G401 (cell line): ENCODE data around the gene SNN. TPM values are rescaled to one million over a fixed set of nuclear protein-coding genes. Genes with fewer than 3 reads are reported as not detected.

Source experiments
- DNase-seq: peaks from one replicate; pipeline ENCODE4 v3.0.0-alpha.2; 2015; ENCODE audit warnings: low spot score
- in situ Hi-C: cut with HindIII; loops from 2 replicates; pipeline ENCODE4 v1.10.0; 2016; ENCODE audit warnings: low sequenced_read_pairs, mixed read lengths
- total RNA-seq: library from RNA; depleted of rRNA; stranded (reverse); fragments of >200 nt; shearing (Covaris generic); gene quantifications from 2 replicates; pipeline ENCODE4 v1.2.3, GENCODE V29; 2014

The SNN gene
- total RNA-seq, 1 experiment from 2014 or later, result 28.1 TPM

DNA sequence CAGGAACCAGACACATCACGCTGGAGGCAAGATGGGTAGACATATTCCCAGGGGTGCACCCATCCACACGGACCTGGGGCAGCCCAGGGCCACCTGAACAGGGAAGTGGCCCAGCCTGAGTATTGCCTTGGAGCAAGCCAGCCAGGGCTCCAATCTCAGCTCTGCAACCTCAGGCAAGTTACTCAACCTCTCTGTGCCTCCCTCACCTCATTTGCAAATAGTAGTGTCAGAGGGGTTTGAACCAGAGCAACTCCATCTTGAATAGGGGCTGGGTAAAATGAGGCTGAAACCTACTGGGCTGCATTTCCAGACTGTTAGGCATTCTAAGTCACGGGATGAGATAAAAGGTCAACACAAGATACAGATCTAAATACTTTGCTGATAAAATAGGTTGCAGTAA lies 35.1 kb upstream of the SNN start:
- in situ Hi-C loops, result no loop called here
- DNase-seq, result no peak

DNA sequence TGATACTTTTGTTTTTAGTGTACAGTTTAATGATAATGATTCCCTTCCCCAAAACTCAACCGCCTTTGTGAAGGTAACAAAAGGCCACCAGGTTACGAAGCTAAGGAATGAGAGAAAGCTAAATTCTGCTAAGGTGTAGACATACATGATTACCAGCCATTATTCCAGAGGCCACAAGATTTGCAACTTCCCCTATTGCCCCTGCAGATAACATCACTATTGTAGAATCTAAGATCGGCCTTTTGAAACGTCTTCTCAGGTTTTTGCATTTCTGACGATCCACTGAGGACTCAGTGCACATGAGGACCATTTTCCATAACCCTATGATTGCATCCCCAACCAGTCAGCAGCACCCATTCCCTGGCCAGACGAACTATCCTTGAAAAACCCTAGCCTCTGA lies 33.9 kb upstream of the SNN start:
- in situ Hi-C loops, result no loop called here
- no peak for DNase-seq

DNA sequence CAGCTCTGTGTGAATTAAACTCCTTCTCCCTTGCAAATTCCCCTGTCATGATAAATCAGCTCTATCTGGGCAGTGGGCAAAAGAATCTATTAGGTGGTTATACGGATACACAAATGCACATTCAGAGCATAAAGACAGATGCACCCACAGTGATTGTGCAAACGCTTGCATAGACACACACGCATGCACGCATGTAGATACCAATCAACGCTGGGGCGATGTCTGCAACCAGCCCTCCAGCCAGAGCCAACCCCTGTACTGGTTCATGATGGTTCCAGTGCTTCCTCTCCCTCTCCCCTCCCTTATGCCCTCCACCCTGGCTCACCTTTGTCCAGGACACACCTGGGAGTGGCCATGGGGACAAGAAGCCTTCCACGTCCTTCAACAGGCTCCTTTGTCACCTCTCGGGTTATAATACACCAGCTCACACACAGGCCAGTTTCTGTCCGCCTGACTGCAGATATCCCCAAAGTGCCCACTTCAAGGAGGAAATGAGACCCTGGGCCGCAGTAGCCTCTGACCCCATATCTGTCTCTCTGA lies 33.1 kb upstream of the SNN start:
- in situ Hi-C loops, result no loop called here
- DNase-seq, result no peak

DNA sequence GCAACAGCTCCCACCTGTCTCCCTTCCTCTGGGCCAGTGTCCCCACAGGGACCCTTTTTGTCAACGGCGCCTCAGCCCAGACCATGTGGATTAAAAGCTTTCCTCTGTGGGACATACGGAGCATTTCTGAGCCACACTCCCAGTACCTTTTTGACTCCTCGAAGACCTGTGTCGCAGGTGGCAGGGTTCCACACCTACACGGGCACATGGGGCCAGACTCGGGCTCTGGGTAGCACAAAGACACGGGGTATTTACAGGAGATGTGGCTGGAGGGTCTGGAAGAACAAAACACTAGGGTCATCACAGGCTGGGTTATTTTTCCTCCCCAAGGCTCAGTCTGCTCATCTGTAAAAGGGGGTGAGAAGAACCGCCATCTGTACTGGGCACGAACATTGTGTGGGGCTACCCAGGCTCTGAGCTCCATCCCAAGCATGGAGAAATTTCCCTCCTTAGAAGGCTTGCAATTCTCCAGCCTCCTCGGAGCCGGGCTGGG lies 32.5 kb upstream of the SNN start:
- in situ Hi-C loops, result no loop called here
- no peak for DNase-seq

DNA sequence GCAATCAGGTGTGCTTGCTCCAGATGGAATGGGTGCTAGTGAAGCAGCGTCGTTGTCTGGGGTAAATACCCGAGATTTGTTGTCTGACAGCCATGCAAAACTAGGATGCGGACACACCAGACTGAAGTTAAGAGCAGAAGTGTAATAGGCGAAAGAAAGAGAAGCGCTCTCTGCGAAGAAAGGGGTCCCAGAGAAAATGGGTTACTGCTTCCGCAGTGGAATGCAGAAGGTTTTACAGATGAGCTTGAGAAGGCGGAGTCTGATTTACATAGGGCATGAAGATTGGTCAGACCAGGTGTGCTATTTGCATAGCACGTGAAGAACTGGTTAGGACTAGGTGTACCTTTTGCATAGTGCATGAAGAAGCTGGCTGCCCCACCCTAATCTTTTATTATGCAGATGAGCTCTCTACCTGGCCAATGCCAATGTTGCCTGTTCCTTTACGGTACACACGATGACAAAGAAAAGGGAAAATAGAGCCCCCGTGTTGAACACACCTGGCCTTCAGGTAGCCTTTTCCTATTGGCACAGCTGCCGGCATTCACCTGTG lies 32.0 kb upstream of the SNN start:
- in situ Hi-C loops, result no loop called here
- no peak for DNase-seq

DNA sequence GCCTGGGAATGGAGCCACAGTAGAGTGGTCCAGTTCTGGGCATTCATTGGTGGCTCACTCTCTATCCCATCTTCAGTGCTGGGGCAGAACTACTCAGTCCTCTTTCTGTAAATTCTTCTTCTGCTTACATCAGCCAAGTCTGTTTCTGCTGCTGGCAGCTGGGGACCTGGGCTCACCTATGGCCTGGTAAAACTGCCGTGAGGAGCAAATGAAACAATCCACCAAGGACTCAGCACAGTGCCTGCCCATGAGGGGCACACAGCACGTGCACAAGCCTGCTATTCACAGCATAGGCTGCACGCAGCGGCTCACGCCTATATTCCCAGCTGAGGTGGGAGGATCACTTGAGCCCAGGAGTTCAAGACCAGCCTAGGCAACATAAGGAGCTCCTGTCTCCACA lies 30.9 kb upstream of the SNN start:
- DNase-seq, result no peak
- in situ Hi-C loops, result no loop called here

DNA sequence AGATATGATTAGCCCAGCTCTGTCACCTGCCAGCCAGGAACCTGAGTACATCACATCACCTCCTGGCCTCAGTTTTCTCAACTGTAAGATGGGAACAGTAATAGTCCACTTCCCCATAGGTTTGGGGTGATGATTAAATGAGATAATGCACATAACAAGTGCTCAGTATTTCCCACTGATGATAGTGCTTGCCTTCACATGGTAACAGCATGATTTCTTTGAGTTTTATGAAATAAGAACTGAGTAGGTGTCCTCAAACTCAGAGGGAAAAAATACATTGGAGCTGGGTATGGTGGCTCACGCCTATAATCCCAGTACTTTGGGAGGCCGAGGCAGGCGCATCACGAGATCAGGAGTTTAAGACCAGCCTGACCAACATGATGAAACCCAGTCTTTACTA lies 30.1 kb upstream of the SNN start:
- in situ Hi-C loops, result no loop called here
- no peak for DNase-seq

DNA sequence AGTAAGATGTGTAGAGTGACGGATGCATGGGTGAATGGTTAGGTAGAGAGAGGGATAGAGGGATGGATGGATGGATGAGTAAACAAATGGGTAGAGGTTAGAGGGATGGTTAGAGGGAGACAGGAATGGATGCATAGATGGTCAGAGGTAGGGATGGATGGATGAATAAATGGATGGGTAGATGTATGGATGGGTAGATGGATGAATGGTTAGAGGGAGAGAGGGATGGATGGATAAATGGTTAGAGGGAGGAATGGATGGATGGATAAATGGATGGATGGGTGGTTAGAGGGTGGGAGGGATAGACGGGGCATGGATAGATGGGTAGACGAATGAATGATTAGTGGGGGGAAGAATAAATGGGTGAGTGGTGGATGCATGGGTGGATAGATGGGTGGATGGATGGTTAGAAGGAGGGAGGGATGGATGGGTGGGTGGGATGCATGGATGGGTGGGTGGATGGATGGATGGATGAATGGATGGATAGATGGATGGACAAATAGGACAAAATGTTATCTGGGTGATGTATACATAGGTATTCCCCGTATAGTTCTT lies 29.2 kb upstream of the SNN start:
- in situ Hi-C loops, result no loop called here
- no peak for DNase-seq

DNA sequence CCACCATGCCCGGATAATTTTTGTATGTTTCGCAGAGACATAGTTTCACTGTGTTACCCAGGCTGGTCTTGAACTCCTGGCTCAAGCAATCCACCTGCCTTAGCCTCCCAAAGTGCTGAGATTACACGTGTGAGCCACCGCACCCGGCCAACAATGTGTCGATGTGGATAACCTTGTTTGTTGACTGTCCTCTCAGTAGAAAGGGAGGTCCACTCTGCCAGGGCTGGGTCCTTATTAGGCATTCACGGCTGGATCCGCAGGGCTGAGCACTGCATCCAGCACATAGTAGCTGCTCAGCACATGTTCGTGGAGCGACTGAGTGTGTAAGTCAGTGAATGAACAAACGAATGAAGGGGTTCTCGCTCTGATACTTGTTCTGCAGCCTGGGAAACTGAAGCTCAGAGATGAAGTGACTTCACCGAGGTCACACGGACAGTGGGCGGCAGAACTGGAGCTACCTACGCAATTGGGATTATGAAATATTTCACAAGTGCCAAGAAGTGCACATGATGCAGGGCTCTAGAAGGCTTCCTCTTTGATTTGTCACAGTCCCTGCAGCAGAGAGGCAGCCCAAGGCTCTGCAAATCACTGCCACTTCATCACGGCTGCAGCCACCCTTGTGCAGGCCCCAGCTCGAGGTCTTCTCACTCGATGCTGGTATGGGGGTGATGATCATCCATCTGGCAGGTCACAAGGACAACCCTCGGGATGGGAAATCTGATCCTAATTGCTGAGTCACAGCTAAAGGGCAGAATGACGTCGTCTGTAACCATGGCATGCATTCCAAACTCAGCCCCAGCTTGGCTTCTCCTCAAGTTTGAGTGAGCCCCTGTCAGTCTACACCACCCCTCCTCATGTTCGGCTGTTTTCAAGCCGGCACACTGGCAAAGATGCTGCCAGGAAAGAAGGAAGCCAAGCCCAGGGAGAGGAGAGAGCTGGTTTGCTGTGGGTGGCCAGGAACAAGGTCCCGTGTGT lies 28.0 kb upstream of the SNN start:
- peak; percentile 61 for DNase-seq
- in situ Hi-C loops, result no loop called here

DNA sequence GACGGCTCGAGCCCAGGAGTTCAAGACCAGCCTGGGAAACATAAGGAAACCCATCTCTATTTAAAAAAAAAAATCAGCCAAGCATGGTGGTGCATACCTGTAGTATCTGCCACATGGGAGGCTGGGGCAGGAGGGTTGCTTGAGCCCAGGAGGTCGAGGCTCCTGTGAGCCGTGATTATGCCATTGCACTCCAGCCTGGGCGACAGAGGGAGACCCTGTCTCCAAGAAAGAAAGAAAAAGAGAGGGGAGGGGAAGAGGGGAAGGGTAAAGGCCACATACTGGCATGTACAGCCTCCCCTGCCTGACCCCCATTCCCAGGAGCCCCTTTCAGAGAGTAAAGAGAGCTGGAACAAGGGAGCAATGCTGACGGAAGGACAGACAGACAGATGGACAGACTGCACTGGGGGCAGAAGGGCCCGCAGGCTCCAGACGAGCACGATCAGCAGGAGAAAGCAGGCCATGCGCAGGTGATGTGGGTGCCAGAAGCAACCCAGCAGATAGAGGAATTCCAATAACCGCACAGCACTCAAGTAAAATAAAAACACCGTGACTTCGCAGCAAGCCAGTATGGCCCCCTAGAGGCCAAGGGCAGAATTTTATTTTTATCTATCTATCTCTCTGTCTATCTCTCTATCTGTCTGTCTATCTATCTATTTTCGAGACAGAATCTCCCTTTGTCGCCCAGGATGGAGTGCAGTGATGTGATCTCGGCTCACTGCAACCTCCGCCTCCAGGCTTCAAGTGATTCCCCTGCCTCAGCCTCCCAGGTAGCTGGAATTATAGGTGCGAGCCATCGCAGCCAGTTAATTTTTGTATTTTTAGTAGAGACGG lies 27.1 kb upstream of the SNN start:
- in situ Hi-C loops, result no loop called here

DNA sequence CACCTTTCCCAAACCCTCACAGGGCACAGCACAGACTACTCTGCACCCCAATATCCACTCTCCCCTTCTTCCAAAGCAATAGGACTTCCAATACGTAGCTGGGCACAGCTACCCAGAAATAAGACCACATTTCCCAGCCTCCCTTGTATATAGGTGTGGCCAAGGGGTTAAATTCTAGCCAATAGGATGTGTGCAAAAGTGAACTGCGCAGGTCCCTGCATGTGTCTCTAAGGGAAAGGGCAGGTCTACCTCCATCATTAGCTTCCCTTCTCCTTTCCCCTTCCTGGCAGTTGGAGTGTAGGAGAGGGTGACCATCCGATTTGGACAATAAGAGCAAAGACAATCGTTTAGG lies 25.5 kb upstream of the SNN start:
- in situ Hi-C loops, result no loop called here

More for the DNA sequence above, 27.1 kb upstream of the SNN start:
- peak; percentile 78 for DNase-seq

DNA sequence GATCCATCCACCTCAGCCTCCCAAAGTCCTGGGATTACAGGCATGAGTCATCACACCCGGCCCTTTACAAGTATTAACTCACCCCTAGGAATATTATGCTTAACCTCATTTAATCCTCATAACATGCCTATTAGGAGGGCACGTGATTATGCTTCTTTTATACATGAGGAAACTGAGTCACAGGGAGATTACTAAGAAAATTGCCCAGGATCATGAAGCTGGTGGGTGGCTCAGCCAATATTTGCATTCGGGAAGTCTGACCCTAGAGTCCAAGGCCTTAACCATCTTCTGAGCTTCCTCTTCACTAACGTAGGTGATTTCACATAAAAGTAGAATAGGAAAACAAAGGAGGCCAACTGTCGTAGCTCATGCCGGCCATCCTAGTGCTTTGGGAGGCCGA lies 19.0 kb upstream of the SNN start:
- no peak for DNase-seq
- in situ Hi-C loops, result no loop called here

More for the DNA sequence above, 25.5 kb upstream of the SNN start:
- DNase-seq, result no peak

DNA sequence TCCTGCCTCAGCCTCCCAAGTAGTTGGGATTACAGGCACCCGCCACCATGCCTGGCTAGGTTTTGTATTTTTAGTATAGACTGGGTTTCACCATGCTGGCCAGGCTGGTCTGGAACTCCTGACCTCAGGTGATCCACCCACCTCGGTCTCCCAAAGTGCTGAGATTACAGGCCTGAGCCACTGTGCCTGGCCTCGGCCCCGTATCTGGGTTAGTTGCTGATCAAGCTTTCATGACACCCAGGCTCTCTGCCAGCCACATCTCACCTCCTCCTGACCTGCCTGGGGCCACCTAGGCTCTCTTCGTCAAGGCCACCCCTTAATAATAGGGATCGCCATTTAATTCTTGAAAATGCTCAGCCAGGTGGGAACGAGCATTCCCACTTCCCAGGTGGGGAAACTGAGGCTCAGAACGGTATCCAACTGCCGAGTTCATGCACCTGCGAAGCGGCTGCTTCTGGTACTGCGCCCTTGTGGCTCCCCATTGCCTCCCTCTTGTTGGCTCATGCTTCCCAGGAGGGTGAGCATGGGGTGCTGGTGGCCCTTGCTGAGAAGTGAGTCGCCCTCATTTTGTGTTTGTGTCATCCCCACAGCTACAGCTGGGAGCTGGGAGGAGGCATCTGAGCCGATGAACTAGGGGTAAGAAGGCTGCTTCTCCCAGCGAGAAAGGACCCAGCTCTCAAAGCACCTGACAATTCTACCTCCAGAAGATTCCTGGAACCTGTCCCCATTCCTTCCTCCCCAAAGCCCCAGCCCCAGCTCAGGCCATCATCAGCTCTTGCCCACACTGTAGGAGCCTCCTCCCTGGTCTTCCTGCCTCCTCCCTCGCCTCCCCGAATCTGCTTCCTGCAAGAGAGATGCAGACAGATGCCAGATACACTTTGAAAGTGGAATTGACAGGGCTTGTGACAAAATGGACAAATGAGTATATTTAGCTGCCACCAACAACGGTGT lies 17.3 kb upstream of the SNN start:
- no peak for DNase-seq
- in situ Hi-C loops, result no loop called here

DNA sequence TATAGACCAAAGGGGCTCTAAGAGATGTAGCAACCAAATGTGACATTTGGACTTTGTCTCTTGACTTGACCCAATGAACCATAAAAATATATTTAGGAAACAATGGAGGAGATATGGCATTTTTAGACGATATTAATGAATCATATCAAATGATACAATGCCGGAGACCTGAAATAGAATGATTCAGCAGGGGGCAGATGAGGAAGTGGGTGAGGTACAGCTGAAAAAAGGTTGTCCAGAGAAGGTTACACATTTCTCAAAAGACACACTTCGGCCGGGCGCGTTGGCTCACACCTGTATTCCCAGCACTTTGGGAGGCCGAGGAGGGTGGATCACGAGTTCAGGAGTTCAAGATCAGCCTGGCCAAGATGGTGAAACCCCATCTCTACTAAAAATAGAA lies 16.5 kb upstream of the SNN start:
- no peak for DNase-seq
- in situ Hi-C loops, result no loop called here

DNA sequence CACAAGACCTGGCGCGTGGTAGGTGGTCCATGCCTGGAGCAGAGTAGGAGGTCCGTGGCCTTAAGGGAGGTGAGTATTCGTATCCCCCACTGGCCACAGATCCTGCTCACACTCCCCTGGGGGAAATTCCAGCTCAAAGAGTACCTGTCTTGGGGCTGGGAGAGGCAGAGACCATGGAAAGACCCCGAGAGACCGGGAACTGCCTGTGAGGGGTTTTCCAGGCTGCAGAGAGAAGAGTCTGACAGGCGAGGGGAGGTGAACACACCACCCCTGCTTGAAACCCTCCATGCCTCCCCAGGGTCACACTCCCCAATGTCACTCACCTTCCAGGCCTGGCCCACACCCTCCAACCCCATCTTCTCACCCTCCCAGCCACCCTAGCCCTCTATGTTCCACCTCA lies 12.6 kb upstream of the SNN start:
- DNase-seq, result no peak
- in situ Hi-C loops, result no loop called here

DNA sequence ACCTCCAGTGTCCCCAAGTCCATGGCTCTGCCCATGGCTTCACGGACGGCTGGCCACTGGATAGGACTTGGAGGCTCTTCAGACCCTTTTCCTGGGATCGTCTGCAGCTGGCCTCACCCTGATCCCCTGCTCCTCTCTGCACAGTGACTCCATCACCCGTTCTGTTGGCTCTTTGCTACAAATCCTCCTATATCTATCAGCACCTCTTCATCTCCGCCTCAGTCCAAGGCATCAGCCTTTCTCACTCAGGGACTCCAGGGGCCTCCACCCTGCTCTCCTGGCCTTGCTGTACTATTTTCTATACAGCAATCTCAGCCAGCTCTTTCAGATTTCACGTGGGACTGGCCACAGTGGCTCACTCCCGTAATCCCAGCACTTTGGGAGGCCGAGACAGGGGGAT lies 10.7 kb upstream of the SNN start:
- DNase-seq, result no peak
- in situ Hi-C loops, result no loop called here

DNA sequence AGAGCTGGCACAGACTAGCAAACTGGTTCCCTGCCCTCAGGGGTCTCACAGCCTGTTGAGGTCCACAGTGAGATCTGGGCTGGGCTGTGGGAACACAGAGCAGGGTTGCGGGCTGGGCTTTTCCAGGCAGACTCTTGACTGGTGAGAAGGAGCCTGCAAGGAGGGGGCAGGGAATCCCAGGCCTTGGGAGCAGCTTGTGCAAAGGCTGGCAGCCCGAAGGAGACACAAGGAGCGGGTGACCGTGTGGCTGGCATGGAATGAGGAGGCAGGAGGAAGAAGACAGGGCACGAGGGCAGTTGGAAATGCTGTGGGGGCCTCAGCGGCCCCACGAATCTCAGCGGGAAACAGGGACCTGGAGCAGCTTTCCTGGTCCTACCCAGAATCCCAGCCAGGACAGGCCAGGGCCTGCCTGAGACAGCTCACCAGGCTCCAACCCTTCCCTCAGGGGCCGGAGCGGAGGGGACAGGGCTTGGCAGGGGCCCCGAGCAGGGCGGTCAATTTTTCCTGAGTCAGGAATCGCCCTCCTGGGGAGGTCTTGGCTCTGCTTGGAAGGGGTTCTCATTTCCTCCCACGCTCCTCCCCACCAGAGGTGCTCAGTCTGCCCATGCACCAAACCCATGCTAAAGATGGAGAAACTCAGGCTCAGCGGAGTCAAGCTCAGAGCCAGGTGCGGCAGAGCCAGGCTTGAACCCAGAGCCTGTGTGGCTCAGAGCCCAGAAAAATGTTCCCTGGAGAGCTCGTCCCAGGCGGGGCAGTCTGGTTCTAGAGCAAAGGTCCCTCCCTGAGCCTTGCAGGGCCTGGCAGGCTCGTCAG lies 9.2 kb upstream of the SNN start:
- in situ Hi-C loops, result no loop called here
- DNase-seq, result peak; percentile 65

DNA sequence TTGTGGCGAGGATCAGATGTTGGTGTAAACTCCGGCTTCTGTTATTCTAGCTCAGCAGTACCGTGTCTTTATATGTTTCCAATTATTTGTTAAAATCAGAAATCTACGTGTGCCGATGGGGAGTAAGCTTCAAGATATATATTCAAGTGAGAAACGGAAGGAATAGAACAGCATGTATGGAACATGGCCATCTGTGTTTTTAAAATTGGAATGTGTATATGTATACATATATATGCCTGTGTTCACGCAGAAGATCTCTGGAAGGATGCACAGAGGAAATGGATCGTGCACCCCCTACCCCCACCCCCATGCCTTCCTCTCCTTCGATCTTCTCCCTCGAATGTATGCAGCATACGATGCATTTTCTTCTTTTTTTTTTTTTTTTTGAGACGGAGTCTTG lies 7.7 kb upstream of the SNN start:
- in situ Hi-C loops, result no loop called here
- no peak for DNase-seq
